22Rv1 (cell line): ENCODE data around the gene MPRIP.

Experiments
- CTCF ChIP-seq: fragments of 450-650 bp; IDR thresholded peaks from 2 replicates; pipeline ENCODE4 v1.5.1; 2017; ENCODE audit warnings: mild to moderate bottlenecking
- ZFX ChIP-seq: fragments of 450-650 bp; IDR thresholded peaks from 2 replicates; pipeline ENCODE4 v1.6.1; 2017; ENCODE audit warnings: antibody characterized with exemption, borderline replicate concordance

- no peak for TF ChIP-seq CTCF
- TF ChIP-seq ZFX: no peak
These were observed 75.7 kb downstream of the MPRIP start for GRCh38 chr17:17117923-17118322.
